ENCODE data around the gene SH3BP4.

The SH3BP4 gene

DNA sequence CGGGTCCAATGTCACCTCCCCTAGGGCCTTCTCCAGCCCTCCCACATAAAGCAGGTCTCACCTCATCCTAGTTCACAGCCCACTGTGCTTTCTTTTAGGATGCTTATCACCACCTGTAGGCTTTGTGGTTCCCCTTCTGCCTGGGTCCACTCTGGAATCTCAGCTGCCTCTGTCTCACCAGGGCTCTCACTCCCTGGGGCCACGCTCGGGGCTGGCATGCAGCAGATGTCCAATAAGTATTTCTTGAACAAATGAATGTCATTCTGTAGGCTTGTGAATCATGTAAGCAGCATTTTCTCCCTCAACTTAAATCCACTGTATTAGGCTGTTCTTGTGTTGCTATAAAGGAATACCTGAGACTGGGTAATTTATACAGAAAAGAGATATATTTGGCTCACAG, 4.3 kb upstream of the SH3BP4 start:
- no peak for DNase-seq (ENCODE audit: low spot score)

DNA sequence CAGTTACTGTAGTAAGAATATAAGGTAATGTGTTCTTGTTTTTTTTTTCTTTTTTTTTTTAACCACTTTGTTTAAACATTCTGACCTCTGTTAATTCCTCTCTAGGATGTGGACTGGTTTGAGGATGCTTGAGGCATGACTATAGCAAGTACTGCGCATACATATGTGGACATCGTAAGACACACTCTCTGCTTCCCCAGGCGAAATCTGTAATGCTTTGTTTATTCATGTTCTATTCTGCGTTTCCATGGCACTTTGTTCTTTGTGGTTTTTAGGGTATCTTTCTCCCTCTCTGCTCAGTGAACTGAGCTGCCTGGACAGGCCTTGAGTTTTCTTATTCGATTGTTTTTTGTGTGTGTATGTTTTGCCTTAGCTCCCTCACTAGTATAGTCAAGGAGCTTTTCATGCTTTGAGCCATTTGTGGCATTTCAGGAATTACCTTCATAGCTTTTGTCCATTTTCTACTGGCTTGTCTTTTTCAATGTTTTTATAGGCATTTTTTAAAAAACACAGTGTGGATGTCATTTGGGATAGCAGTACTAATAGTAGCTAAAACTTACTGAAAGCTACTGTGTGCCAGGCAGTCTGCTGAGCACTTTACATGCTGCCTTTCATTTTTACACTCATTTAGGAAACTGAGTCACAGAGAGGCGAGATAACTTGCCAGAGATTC, 1.9 kb upstream of the SH3BP4 start:
- no peak for DNase-seq (ENCODE audit: low spot score)

DNA sequence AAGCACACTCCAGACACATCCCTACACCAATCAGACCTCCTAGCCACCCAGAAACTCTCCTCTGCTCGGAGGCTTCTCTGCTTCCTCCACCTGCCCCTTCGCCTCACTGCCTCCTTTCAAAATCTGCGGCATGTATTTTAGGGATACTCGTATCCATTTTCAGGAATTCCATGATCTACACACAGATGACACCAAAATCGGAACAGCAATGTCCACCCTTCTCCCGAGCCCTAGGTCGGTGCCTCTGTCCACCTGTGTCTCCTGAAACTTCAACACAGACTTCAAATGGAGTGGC, 1.4 kb upstream of the SH3BP4 start:
- no peak for DNase-seq (ENCODE audit: low spot score)

DNA sequence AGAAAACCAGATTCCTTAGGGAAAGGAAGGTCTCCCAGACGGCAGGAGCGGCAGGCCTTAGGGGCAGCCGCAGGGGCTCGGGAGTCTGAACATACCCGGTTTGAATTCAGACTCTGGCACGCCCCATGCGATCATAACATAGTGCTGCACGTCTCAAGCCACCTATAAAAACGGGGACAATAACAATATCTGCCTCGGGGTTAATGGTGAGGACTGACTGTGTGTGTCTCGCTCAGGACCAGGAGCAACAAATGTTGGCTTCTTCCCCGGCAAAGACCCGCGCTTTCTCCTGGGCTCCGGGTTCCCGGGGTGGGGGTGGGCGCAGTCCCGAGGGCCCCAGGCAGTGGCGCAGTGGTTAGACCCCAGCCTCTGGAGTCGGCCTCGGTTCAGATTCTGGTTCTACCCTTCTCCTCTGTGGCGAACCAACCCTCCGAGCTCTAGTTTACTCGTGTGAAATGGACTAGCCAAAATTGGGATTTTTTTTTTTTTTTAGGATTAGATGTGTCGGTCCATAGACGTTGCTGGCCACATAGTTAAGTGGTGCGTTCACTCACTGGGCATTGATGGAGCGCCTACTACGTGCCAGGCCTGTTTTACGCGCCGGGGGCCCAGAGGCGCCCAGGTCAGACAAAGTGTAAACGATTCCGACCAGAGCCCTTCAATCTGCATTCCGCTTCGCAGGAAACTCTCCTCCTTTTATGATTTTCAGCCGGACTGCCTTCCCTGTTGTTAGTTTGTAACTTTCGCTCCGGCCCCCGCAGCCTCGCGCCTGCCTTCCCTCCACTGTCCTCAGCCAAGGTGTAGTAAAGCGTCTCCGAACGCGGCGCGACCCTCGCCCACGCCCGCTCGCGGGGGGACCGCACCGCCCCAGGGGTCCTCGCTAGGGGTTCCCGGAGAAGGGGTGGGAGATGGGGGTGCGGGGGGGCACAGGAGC, 820 bp upstream of the SH3BP4 start:
- DNase-seq (ENCODE audit: low spot score) = no peak

DNA sequence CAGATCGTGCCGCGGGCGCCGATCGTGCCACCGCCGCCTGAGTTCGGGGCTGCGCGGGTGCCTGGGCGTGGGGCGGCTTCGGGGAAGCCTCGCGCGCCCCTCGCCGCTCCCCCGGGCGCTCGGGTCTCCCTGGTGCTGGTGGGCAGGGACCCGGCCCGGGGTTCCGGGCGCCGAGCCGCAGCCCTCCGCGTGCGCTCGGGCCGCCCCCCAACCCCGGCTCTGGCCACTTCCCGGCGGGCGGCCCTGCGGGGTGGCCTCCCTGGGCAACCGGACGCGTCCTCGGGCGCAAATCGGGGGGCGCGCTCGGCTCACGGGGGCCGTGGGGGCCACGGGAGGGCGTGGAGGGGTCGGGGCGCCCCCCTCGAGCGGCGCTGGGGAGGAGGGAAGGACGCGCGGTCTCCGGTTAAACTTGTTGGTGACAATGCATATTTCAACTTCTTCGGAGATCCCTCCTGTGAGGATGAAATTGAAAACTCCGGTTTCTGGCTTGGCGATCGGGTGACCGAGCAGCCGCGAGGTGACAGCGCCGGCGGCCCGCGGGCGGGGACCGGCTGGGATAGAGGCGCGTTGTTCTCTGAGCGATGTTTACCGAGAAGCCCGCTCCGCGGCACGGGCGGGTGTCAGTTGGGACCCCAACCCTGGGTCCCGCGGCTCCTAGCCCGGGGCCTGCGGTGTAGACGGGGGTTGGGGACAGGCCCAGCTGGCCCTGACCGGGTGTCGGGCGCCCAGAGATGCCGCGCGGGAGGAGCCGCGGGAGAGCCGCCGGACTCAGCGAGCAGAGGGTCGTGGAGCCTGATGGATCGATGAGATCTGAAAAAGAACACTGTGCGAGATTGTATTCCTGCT, 676 bp downstream of the SH3BP4 start:
- no peak for DNase-seq (ENCODE audit: low spot score)

DNA sequence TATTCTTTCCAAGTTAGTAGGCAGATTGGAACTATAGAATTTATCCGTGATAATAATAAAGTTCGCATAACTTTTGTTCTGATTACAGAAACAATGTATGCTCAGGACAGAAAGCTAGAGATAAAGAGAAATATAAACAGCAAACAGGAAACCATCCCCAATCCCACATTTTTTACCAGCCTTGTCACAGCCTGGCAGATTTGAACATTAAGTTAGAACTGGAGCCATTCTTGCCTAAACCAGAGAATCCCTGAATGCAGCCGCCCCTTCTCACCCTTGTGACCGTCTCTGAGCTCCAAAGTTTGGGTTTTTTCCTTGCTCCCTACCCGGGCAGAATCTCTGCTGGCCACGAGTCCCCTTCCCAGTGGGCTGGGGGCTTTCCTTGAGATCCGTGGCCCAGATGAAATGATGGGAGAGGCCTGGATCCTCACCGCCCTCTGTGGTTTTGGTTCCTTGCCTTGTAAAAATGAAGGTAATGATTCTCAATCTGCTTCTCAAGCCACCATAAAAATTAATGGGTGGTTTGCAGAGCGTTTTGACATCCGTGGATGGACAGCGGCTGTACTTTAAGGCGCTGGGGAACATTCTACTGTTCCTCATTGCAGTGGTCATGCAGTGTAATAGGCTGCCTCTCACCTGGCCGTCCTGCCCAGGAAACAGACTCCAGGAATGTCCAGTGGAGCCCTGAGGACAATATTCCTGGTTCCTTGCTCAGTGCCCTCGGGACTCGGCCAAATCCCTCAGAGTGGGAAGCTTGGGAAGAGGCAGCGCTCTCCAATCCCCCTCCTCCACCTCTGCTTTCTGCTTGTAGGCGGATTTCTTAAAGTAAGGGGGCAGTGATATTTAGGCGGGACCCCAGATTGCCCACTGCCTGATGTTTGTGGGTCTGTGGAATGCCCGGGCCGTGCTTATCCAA, 1.6 kb downstream of the SH3BP4 start:
- no peak for DNase-seq (ENCODE audit: low spot score)

DNA sequence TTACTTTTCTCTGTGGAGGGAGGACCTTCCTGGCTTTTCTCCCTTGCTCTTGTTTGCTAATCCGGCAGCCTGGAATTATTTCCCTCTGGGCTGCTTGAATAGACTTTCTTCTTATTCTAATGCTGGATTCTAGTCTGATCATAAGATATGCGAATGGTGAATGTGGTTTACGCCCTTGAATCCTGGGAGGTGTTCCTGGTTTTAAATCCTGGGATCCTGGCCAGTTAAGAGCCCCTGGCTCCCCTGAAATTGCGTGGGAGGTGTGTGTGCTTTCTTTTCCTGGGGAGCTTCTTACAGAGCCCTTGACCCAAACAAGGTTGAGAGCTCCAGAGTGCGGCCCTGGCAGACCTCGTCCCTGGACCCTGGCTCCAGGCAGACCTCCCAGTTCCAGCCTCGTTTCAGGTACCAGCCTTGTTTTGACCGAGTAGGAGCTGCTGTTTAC, 2.8 kb downstream of the SH3BP4 start:
- DNase-seq (ENCODE audit: low spot score) = no peak

DNA sequence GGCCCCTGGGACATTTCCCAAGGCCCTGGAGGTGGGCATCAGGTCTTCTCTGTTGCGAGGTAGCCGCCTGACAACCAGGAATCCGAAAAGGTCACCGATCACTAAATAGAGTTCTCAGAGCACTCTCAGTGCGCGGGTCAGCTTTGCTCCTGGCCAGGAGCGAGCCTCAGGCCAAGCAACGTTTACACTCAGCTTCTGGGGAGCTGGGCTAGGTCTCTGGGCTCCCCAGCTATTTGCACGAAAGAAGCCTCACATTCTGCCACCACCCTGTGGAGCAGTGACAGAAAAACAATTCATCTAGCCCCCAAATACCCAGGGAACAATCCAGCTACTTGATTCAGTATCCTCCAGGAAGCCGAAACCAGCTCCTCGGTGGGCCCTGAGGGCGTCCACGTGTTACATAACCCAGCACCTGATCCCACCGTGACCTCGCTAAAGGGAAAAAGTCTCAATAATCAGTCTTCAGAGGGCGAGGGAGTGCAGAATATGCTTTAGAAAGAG, 3.3 kb downstream of the SH3BP4 start:
- no peak for DNase-seq (ENCODE audit: low spot score)

DNA sequence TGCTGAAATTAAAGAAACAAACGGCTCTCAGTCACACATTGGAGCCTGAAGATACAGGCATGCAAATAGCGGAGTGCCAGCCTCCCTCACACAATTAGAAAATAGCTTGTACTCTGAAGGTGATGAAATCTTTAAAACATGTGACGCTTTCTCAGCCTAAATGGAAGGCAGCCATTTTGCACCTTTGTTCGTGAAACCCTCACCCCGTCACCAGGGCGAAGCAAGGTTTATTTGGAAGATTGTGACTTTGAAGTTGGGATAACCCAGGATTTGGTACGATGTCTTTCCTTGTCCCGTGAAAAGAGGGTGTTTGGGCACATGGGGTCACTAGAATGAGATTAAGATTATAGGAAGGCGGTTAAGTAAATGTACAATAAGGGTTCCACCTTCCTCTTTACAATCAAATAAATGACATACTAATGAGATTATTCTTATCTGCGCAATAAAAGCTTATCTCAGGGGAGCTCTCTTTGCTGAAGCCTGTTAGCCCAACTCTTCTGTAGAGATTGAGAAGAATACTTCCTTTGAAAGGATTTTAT, 4.2 kb downstream of the SH3BP4 start:
- DNase-seq (ENCODE audit: low spot score) = no peak

DNA sequence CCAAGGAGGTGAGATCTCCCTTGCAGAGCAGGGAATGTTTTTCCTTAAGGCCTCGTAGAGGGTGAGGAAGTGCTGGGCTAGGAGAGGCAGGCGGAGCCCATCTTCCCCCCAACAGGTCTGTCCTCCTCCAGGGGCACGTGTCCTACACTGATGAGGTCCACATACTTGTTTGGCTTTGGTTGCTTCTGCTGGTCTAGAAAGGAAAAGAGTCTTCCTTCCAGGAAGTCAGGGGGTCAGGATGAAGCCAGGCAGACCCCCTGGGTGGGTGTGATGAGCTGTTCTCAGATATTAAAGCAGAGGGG, 6.0 kb downstream of the SH3BP4 start:
- DNase-seq (ENCODE audit: low spot score) = no peak

DNA sequence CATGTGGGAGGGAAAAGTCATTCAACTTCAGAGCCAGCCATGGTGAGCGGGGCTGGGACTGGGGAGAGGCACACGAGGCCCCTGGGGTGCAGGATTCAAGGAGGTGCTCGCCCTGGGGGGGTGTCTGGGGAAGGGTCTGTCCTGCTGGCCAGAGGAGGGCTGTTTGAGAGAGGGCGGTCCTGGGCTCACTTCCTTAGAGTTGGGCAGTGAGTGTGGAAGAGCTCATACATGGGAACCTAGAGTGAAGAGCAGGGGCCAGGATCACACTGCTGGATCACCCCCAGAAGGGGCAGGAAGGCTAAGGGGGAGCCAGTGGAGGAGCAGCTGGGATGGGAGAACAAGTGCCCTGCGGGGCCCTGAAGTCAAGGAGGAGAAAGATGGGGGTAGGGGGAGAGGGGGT, 6.5 kb downstream of the SH3BP4 start:
- no peak for DNase-seq (ENCODE audit: low spot score)

DNA sequence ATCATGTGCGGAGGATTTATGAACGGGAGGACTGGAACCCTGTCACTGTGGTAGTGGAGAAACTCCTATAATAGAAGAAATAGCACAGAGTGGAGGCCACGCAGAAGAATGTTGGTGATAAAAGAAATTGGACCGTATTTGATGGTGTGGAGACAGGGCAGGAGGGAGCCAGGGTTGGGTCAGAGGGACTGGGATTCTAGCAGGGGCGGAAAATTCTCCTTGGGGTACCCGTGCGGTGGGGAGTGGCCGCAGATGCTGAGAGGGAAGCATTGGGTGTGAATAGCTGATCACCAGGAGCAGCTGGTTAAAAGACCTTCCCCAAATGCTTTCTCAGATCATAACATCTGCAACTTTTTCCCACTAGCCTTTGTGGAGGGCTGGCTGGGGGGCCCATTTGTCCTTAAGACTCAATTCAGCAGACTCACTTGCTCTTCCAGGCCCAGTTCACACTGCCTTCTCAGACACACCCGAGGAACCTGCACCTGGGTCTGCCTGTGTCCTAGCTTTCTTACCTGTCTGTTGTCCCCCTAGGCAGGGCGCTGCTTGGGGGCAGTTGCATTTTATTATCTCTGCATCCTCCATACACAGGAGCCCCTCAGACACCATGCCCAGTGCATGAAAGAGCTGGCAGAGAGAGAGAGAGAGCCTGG, 7.1 kb downstream of the SH3BP4 start:
- DNase-seq (ENCODE audit: low spot score) = no peak

DNA sequence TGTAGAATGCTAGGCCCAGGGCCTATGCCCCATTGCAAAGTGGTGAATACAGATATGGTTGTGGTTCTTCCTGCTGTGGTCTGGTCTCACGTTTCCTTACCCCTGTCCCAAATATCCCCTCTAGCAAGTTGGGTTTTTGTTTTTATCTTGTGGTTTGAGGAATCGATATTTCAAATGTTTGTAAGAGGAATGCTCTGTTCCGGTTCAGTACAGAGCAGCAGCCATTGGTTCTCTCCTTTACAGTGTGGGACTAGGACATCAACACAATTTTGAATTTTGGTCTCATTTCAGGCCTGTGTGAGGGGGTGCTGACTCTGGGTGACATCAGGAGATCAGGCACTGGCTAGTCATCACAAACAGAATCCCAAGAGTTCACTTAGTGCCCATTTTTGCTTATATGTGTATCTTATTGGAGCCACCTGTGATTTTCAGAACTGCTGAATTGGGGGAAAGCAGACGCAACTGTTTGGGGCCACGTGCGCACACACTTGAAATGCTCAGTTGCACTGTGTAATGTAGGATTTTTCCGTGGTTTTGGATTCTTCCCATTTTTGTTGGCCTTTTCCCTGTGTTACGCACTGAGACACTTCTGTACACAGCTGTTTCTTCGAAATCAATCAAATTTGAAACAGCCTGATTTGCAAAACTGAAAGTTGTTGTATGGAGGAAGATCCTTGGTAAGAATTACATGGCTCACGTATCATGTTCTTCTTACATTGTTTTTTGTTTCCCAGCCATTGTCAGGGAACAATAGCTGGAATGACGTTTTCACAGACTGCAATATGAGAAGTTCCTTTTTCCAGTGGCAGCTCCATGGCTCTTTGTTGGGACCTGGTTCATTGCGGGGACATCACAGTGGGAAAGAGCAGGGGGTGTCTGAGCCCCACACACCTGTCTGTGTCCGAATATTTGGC, 8.6 kb downstream of the SH3BP4 start:
- no peak for DNase-seq (ENCODE audit: low spot score)

DNA sequence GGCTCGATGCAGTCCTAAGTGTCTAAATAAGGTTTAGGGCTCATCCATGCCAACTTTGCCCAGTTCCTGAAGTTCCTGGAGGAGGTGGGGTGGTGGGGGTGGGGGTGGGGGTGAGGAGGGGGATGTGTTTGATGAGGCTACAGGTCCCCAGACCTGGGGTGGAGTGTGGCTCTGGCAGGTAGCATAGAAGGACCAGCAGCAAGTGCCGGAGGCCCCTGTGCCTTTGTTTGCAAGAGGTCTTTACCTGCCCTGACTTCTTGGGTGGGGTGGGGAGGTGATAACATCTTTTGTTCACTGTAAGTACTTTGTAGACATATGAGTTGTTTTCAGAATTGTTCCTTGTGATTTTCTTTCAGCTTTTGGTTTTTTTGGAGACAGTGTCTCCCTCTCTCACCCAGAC, 10.0 kb downstream of the SH3BP4 start:
- DNase-seq (ENCODE audit: low spot score) = no peak

DNA sequence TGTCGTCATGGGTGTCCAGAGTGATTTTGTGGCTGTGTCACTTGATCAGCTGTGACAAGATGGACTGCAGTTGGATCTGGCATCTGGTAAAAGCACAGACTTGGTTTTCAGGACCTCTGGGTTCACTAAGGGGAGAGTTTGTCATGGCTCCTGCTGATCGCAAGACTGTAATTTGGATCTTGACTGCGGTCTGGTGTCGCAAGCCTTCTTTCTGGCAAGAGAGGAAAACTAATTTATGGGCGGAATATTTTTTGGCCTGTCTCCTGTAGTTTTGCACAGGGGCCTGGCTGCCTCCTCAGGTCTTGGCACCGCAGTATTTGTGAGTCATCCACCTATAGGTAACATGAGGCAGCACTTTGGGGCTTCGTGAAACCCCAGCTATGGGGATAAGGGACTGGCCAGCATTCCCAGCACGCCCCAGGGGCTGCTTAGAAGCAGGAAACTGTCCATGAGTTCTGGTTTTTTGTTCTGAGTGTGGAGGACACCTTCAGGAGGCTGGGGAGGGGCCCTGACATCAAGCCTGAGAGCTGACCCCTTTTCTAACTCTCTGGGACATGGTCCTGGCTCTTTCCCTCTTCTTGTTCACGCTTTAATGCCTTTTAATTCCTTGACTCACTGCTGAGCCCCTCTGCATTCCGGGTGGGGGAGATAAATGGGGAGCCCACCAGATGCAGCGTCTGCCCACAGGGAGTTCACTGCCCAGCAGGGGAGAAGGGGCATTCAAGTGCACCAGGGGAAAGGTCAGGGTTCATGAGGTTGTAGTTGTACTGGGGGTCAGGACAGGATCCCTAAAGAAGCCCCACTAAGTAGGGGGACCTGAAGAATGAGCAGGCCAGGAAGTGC, 12.2 kb downstream of the SH3BP4 start:
- peak; percentile 59 for DNase-seq (ENCODE audit: low spot score)

DNA sequence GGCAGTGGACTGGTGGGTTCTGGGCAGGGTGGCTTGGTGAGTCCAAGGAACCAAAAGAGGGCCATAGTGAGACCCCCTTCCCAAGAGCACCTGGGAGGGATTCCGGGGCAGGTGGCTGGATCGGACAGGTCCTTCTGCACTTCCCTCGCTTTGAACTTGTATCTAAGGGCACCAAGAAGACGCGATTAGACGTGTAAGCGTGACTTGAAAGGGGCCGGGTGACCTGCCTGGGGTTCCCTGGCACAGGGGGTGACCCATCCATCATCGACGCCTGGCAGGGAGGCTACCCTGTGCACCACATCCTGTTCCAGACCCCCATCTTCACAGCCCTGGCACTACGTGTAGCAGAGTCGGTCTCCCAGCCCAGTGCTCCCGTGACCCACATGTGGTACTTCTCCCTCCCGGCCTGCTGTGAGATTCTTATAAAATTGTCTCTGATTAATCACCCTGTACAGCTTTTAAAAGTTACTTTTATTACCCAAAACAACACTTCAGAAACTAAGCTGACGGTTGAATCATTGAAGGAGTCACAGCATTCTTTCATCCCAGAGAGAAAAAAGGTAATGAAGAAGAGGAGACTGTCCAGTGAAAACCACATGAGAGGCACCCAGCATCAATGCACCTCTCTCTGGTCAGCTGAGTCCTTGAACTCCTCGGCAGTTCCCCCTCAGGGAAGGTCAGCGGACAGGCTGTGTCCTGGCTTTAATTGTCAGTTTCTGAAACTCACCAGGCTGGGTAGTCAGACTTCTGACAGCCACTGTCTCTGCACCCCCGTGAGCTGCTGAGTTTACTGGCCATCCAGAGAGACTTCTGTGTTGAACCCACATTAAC, 13.0 kb downstream of the SH3BP4 start:
- DNase-seq (ENCODE audit: low spot score) = peak; percentile 68

DNA sequence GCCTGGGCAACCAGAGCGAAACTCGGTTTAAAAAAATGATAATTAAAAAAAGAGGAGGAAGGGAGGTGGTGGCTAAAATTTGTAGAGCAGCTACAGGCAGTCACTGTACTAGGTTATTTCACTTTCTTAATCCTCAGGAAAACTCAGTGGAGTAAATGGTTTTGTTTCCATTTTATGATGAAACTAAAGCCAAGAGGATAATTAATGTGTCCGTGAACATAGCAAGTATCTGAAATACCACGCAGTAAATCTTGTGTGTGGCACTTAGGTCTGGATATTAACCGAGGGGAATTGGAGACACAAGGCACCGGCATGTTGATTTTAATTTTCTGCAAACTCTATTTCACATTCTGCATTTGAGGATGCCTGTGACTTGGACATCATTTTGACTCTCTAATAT, 14.5 kb downstream of the SH3BP4 start:
- no peak for DNase-seq (ENCODE audit: low spot score)

Measured in SW480 (cell line).